Natural killer cell (primary cell): Measurements from ENCODE around the gene TLL2. TPM values are rescaled to one million over a fixed set of nuclear protein-coding genes. Genes with fewer than 3 reads are reported as not detected.
"Not testable (repeated sequence)": the region's sequence is repeated elsewhere in the genome, so short reads cannot be mapped to it uniquely, and the experiment has no call there.

ENCODE experiments used
- ATAC-seq, 3 donors: fragments of 150-1000 bp in 2 of 3; fragments of 200-7000 bp in 1 of 3; cut with Tn5 transposase; 1 replicate in 1 of 3; 2 replicates in 2 of 3; pipeline ENCODE4 v1.10.0; 2021; ENCODE audit warnings: mild to moderate bottlenecking in 2 of 3, moderate library complexity in 2 of 3
- DNase-seq, 2 donors: peaks; one replicate each; pipeline versions ENCODE4 v3.0.0 to v3.0.0-alpha.2; 2013 to 2021; ENCODE audit warnings: mixed read lengths in 1 of 2
- H3K27ac ChIP-seq: one replicate; pipeline ENCODE4 v1.5.1; 2013; ENCODE audit warnings: mild to moderate bottlenecking, low read length
- H3K27me3 ChIP-seq: one replicate; pipeline ENCODE4 v1.6.1; 2013; ENCODE audit warnings: low read length; ENCODE audit not compliant: control insufficient read depth, insufficient read depth
- H3K36me3 ChIP-seq: one replicate; pipeline ENCODE4 v1.6.1; 2013; ENCODE audit warnings: low read length; ENCODE audit not compliant: control insufficient read depth, insufficient read depth
- H3K4me1 ChIP-seq: one replicate; pipeline ENCODE4 v1.6.1; 2013; ENCODE audit warnings: low read length; ENCODE audit not compliant: control insufficient read depth, insufficient read depth
- H3K4me3 ChIP-seq: one replicate; pipeline ENCODE4 v1.5.1; 2013; ENCODE audit warnings: low read length
- H3K9me3 ChIP-seq: one replicate; pipeline ENCODE4 v1.6.1; 2013; ENCODE audit warnings: low read length; ENCODE audit not compliant: control insufficient read depth, insufficient read depth
- H3K27ac Mint-ChIP-seq, 2 donors: one replicate each; pipeline ENCODE4 v1.8.0; 2022; ENCODE audit warnings: mild to moderate bottlenecking in 2 of 2, mixed read lengths in 2 of 2, moderate library complexity in 1 of 2
- H3K27me3 Mint-ChIP-seq, 2 donors: one replicate each; pipeline ENCODE4 v1.8.0; 2022; ENCODE audit warnings: low read depth in 2 of 2, mixed read lengths in 2 of 2
- H3K36me3 Mint-ChIP-seq: one replicate; pipeline ENCODE4 v1.8.0; 2022; ENCODE audit warnings: mixed read lengths
- H3K4me1 Mint-ChIP-seq, 2 donors: one replicate each; pipeline ENCODE4 v1.8.0; 2022; ENCODE audit warnings: mixed read lengths in 2 of 2
- H3K4me3 Mint-ChIP-seq: one replicate; pipeline ENCODE4 v1.8.0; 2022; ENCODE audit warnings: mild to moderate bottlenecking, moderate library complexity, mixed read lengths
- H3K9me3 Mint-ChIP-seq, 2 donors: one replicate each; pipeline ENCODE4 v1.8.0; 2022; ENCODE audit warnings: mixed read lengths in 2 of 2
- CTCF ChIP-seq: fragments of 200-600 bp; IDR thresholded peaks from one replicate; pipeline ENCODE4 v1.8.0; 2022; ENCODE audit warnings: antibody characterized with exemption
- WGBS: methylation state at CpG from one replicate; pipeline ENCODE4 v1.1.7; 2013; ENCODE audit warnings: missing lambda C conversion rate; ENCODE audit not compliant: insufficient coverage; 5-methylcytosine and 5-hydroxymethylcytosine counted together
- intact Hi-C: fragments of 100-400 bp; cut with micrococcal nuclease; formaldehyde crosslinking; loops from one replicate; pipeline ENCODE4 v1.14.2; 2022
- total RNA-seq, 4 donors: library from RNA; stranded (reverse); fragments of 120-200 nt in 1 of 4; gene quantifications; one replicate each; pipeline versions ENCODE4 v1.2.3 to v1.2.4, GENCODE V29; 2013 to 2022

Gene TLL2
- total RNA-seq, 3 donors from 2014 or later (not counting 1 experiment from before 2014, with no cell fraction given) = not detected

GRCh38 chr10:96556003-96556402 lies 42.3 kb upstream of the TLL2 start:
- peak in 2 of 3 donors; percentile 50 to 54 for ATAC-seq
- no peaks in the 10 kb centered on the region for H3K36me3 Mint-ChIP-seq

GRCh38 chr10:96555330-96555729 lies 41.6 kb upstream of the TLL2 start:
- Histone ChIP-seq H3K36me3 (peaks cover 53% of the 10 kb centered on the region), H3K27ac (no peak overlapping the region), H3K4me1 (no peaks in the 10 kb centered on the region), H3K4me3 (no peak overlapping the region), H3K9me3 (no peaks in the 10 kb centered on the region), H3K27me3 (no peaks in the 10 kb centered on the region)
- no peaks in the 10 kb centered on the region for H3K36me3 Mint-ChIP-seq
- intact Hi-C loops = no loop called here
- H3K4me3 Mint-ChIP-seq = no peak overlapping the region
- no peaks in the 10 kb centered on the region for H3K9me3 Mint-ChIP-seq
- ATAC-seq = no peak
- H3K27ac Mint-ChIP-seq = no peak overlapping the region
- no peak for DNase-seq
- 100% methylated on average over 1 of the region's 3 CpGs for WGBS
- peaks cover 0 to 3% of the 10 kb centered on the region in 2 donors for H3K4me1 Mint-ChIP-seq
- TF ChIP-seq CTCF = no peak
- no peaks in the 10 kb centered on the region for H3K27me3 Mint-ChIP-seq

More at GRCh38 chr10:96556003-96556402, 42.3 kb upstream of the TLL2 start:
- peaks cover 47% of the 10 kb centered on the region for H3K36me3 ChIP-seq
- WGBS = 100% methylated on average over 1 of the region's 1 CpG
- peak; percentile 27 for TF ChIP-seq CTCF
- H3K27ac ChIP-seq = no peak overlapping the region
- Mint-ChIP-seq H3K4me3 (no peak overlapping the region), H3K27ac (no peak overlapping the region), H3K27me3 (no peaks in the 10 kb centered on the region), H3K4me1 (peaks cover 0 to 5% of the 10 kb centered on the region in 2 donors), H3K9me3 (no peaks in the 10 kb centered on the region)
- no peak overlapping the region for H3K4me3 ChIP-seq
- H3K4me1 ChIP-seq = no peaks in the 10 kb centered on the region
- intact Hi-C loops = no loop called here
- DNase-seq = peak in 1 of 2 donors; percentile 32
- no peaks in the 10 kb centered on the region for H3K27me3 ChIP-seq
- no peaks in the 10 kb centered on the region for H3K9me3 ChIP-seq

- no peak for TF ChIP-seq CTCF
- H3K27ac Mint-ChIP-seq = no peak overlapping the region
- peaks cover 15% of the 10 kb centered on the region in 2 donors for H3K4me1 Mint-ChIP-seq
- 100% methylated on average over 2 of the region's 5 CpGs for WGBS
- H3K4me3 Mint-ChIP-seq = no peak overlapping the region
- H3K27me3 ChIP-seq = no peaks in the 10 kb centered on the region
- intact Hi-C loops = no loop called here
- H3K36me3 Mint-ChIP-seq = peaks cover 22% of the 10 kb centered on the region
- H3K27me3 Mint-ChIP-seq = no peaks in the 10 kb centered on the region
- DNase-seq (no peak), ATAC-seq (no peak)
- H3K9me3 Mint-ChIP-seq = no peaks in the 10 kb centered on the region
- H3K36me3 ChIP-seq = peaks cover 67% of the 10 kb centered on the region
- H3K27ac ChIP-seq = no peak overlapping the region
- no peaks in the 10 kb centered on the region for H3K9me3 ChIP-seq
- no peaks in the 10 kb centered on the region for H3K4me1 ChIP-seq
- H3K4me3 ChIP-seq = no peak overlapping the region
These were observed 34.9 kb upstream of the TLL2 start for GRCh38 chr10:96548589-96548988.

- peaks cover 23% of the 10 kb centered on the region in 2 donors for H3K4me1 Mint-ChIP-seq
- H3K9me3 ChIP-seq, H3K9me3 Mint-ChIP-seq, H3K27me3 ChIP-seq, H3K27ac ChIP-seq, H3K4me3 ChIP-seq, DNase-seq, H3K27me3 Mint-ChIP-seq, H3K4me3 Mint-ChIP-seq, H3K4me1 ChIP-seq, intact Hi-C loops, ATAC-seq: not testable (repeated sequence)
- 99% methylated on average over 9 of the region's 10 CpGs for WGBS
- H3K27ac Mint-ChIP-seq = peak overlapping the region in 1 of 2 donors; percentile 19
- H3K36me3 ChIP-seq = peaks cover 55% of the 10 kb centered on the region
- peaks cover 31% of the 10 kb centered on the region for H3K36me3 Mint-ChIP-seq
These were observed 31.8 kb upstream of the TLL2 start for GRCh38 chr10:96545558-96545957.
